HG02852 (cell line): Measurements from ENCODE around the gene PADI4.
"Not testable (repeated sequence)": the region's sequence is repeated elsewhere in the genome, so short reads cannot be mapped to it uniquely, and the experiment has no call there.

Experiments used
- ATAC-seq: cut with Tn5 transposase; IDR thresholded peaks from one replicate; pipeline ENCODE4 v1.9.1; 2021; ENCODE audit warnings: mild to moderate bottlenecking, moderate library complexity; ENCODE audit not compliant: unreplicated experiment

Gene PADI4

DNA sequence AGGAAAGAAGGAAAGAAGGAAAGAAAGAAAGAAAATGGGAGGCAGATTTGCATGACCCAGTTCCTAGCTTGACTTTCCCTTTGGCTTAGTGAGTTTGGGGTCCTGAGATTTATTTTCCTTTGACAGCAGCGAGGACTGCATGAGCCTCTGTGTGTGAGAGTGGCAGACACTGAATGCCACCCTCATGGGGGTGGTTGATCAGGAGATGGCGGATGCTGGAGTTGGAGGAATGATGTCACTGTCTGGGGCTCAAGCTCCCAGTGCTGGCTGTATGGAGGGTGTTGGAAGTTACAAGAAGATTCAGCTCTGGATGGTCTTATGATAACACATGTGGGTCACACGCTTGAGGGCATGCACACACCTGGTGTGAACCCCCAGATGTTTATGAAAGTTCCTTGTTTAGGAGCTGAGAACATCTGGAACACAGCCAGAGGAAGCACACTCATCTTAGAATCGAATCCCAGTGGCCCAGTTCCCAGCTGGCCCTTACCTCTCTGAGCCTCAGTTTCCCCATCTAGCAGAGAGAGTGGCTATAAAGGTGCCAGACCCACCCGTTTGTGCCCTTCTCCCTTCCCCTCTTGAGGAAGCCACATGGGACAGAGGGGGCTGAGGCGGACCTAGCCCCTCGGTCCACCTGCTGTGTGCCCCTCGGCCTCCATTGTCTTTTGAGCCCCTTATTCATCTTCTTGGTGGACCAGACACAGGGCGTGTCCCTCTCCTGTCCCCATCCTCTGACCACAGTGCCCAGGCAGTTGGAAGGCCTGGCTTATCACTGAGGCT lies 5.7 kb downstream of the PADI4 start:
- no peak for ATAC-seq

DNA sequence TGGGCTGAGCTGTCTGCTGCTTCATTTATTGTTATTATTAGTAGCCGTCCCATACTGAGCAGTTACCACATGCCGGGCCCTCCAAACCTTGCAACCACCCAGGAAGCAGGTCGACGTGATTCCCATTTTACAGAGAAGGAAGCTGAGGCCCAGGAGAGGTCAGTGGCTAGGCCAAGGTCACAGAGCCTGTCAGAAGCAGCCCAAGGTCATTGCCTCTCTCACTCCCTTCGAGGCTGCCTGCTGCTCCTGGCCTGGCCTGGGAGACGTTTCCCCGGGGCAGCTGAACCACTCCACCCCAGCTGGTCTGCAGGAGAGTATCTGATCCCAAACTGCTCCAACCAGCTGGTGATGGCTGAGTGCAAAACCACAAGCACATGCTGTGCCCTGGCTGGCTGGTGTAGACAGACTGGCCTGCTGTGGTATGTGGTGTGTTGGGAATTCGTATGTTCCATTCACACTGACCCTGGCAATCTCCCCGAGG lies 6.5 kb downstream of the PADI4 start:
- no peak for ATAC-seq

DNA sequence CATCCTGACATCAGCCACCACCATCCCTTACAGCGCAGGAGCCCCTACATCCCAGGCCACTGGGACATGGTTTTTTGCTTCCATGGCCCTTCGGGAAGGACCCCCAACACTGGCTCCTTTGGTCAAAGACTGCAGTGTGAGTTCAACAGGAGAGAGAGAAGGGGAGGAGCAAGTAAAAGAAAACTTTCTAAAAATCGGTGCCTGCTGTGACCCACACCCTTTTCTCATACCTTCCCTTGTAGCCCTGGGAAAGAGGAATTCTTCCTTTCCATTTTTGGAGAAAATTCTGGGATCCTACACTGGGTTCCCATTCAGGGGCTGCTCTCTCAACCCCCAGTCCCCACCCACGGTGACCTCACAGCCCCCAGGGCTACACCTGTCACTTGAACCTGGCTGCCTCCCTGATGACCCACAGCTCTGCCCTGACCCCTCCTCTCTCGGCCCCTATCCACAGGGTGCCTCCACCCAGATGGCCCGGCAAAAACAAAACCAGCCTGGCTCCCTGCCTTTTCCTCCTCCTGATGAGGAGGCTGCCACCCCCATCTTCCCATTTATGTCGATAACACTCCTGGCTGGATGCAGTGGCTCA lies 7.6 kb downstream of the PADI4 start:
- no peak for ATAC-seq

DNA sequence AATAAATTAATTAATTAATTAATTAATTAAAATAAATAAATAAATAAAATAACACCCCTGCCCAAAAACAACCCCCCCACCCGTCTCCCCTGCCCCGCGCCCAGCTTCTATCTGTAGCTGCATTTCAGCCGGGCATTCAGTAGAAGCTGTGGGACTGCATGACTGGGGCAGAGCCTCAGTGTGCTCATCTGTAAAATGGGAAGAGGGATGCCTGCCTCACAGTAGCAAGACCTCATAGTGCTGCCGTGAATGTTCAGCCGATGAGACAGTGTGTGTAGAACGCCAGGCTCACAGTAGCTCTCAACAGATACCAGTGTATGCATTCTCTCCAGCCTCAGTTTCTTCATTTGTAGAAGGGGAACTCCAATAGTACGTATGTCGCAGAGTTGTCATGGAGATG lies 8.7 kb downstream of the PADI4 start:
- ATAC-seq, result no peak

DNA sequence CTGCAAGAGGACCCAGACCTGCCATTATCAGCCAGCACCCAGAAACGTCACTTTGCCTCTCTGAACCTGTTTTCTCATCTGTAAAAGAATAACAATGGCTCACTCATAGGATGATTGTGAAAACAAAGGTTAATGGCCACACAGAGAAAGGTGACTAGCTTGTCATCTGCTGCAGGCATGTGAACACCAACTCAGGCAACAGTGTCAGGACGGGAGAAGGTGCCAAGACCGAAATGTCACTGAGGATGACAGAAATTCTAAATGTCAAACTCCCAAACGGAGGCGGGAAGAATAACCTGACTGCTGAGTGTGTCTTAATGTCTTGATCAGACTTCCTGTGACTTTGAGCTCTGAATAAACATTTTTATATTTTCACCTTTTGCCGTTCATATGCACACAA lies 10.3 kb downstream of the PADI4 start:
- ATAC-seq, result no peak

DNA sequence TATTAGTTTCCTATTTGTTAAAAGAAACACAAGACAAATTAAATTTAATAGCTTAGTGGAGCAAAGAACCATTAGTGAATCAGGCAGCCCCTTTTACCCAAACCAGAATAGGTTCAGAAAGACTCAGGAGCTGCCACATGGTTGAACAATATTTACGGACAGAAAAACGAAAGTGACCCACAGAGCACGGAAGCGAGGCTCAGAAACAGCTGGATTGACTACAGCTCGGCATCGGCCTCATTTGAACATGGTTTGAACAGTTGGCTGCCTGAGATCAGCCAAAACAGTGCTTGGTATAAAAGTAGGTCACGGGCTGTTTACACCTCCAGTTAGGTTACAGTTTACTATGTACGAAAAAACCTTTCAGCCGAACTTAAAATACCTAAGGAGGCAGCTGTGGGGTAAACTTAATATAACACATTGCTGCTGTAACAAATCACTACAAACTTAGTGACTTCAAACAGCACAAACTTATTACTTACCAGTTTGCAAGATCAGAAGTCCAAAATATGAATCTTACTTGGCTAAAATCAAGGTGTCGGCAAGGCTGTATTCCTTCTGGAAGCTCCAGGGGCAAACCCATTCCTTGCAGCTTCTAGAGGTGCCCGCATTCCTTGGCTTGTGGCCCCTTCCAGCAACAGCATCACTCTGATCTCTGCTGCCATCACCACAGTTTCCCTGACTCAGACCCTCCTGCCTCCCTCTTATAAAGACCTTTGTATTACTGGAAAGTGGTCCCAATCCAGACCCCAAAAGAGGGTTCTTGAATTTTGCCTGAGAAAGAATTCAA lies 11.8 kb downstream of the PADI4 start:
- no peak for ATAC-seq

DNA sequence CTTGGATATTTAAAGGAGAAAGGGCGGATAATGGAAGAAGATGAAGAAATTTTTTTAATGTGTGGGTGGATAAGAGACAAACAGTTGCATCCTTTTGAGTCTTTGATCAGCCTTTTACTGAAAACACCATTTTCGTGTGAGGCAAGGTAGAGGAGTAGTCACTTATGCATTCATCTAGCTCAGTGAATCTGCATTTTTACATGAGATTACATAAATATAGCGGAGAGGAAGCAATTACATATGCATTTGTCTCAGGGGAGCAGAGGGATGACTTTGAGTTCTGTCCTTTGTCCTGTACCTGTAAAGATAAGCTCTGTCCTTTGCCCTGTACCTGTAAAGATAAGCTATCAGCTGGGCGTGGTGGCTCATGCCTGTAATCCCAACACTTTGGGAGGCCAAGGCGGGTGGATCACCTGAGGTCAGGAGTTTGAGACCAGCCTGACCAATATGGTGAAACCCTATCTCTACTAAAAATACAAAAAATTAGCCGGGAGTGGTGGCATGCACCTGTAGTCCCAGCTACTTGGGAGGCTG lies 13.9 kb downstream of the PADI4 start:
- ATAC-seq, result not testable (repeated sequence)

DNA sequence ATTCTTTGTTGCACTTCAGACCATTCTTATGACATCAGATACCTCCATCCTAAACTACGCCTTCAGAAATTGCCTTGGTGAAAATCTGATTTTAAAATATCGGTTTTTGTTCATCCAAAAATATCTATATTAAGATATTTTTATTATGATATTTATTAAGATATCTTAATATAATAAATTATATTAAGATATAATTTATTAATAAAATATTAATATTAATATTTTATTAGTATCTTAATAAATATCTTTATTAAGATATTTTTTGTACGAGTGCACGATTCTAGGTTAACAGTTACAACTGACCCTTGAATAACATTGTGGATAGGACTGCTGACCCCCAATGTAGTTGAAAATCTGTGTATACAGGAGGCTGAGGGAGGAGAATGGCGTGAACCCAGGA lies 20.9 kb downstream of the PADI4 start:
- no peak for ATAC-seq

DNA sequence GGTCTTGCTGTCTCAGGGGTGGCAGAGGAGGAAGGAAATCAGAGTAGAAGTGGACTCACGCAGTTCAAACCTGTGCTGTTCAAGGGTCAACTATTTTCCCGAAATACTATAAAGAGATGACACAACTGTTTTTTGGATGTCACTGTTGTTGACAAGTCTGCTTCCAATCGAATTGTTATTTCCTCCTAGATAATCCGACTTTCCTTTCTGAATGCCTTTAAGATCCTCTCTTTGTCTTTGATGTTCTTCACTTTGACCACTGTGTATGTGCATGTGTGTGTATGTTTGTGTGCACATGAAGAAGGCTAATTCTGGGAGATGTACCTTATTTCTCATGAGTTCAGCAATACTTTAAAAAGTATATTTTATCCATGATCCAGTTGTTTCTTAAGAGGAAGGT lies 21.6 kb downstream of the PADI4 start:
- no peak for ATAC-seq

DNA sequence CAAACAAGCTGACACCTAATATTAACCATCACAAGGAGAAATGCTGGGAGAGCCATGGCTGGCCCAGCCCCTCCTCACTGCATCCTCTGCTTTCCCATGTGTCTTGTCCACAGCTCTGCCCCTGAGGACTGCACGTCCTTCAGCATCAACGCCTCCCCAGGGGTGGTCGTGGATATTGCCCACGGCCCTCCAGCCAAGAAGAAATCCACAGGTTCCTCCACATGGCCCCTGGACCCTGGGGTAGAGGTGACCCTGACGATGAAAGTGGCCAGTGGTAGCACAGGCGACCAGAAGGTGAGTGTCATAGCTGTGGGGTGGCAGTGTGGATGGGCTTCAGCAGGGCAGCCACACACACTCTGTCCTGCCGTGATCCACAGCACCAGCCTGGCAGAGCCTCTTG lies 22.9 kb downstream of the PADI4 start:
- ATAC-seq, result no peak

DNA sequence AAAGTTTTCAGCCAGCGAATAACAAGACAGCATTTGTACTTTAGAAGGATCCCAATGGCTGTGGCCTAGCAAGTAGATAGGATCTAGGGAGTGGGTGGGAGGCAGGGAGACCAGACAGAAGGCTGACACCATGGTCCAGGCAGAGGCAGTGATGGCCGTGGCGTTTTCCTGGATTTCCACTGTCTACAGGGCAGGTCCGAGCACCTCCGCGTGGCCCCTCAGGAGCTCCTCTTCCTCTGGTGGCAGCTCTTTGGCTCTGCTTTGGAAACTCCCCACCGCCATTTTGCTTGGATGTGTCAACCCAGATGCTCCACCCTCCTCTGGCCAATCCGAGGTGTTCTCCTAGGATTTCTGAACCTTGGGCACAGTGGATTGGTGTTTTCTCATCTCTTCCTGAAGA lies 25.1 kb downstream of the PADI4 start:
- ATAC-seq, result no peak

DNA sequence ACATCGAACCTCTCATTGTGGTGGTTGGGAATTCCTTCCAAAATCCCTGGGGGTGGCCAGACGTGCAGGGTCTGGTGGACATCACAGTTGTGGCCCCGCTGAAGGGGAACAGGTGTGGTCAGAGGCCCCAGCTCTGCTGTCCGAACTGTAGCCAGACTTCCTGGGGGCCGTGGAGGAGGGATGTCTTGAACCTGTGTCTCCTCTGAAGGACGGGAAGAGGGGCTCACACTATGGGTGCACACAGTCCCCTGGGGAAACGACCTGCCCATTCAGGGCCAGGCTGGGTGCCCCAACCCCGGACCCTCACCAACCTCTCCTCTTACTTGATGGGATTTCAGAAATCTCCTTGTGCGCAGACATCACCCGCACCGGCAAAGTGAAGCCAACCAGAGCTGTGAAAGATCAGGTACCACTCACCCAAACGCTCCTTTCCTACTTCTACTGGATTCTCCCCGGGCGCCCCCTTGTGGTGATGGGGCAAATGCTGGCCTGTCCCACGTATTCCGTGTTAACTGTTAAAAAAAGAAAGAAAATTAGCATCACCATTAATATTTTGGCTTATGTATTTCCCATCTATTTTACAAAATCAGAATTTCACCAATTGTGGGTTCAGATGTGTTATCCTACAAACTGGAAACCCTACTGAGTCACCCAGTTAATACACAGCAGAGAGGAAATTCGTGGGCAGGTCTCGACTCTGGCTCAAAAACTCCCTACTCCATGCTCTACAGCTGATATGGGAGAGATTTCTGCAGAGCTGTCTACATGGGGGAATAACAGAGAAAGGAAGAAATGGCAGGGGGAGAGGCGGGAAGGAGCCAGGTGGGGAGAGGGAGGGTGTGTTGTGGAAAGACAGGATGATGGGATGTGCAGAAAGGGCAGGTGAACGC lies 28.1 kb downstream of the PADI4 start:
- no peak for ATAC-seq

DNA sequence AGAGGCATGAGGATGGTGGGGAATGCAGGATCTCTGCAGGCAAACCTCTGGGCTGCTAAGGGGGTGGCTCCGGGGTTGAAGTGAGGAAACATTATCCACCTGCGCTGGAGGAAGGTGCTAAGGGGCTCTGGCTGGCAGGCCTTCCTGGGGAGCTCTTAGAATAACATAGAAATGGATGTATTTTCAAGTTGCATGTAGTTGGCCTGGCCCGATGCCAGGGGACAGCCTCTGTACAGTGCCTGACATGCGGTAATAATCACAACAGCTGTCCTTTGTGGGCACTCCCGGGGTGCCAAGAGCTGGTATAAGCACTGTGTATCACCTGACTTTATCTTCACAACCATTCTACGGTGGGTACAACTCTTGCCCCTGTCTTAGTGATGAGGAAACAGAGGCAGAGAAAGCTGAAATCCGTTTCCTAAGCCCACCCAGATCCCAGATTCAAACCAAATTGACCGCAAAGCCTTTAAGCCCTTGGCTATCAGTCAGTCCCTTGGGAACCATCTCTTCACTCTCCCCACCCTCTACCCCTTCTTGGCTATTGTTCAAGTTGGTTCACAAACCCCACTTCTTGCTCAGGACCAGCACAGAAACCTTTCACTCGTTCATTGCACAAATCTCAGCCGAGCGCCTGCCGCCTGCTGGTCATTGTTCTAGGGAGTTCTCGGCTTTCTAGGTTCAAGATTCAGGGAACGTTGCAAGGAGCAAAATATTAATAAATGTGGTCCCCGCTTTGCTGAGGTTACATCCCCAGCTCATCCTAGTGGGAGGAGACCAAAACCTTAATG lies 30.9 kb downstream of the PADI4 start:
- ATAC-seq, result no peak

DNA sequence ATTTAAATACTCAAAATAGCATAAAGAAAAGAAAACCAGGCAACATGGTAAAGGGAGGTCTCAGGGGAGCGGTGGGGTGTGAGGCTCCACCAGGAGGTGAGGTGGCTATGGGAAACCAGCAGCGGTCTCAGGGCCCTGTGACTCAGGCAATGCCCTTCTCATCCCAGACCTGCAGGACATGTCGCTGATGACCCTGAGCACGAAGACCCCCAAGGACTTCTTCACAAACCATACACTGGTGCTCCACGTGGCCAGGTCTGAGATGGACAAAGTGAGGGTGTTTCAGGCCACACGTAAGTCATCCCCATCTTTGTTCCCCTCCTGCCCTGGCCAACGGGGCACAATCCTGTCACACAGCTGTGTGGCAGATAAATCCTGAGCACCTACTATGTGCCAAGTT lies 31.5 kb downstream of the PADI4 start:
- no peak for ATAC-seq

DNA sequence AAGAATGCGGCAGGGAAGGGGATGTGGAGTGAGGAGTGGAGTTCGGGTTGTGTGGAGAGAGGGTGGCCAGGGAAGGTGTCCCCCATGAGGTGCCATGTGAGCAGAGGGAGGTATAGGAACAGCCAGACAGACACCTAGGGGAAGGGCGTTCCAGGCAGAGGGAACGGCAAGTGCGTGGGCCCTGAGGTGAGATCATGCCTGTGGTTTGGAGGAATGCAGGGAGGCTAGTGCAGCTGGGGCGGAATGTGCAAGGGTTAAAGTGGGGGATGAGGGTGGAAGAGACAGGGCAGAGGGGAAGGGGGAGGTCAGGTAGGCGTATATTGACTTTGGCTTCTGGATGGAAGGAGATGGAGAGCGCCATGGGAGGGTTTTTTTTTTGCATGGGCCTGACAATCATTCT lies 32.4 kb downstream of the PADI4 start:
- no peak for ATAC-seq

DNA sequence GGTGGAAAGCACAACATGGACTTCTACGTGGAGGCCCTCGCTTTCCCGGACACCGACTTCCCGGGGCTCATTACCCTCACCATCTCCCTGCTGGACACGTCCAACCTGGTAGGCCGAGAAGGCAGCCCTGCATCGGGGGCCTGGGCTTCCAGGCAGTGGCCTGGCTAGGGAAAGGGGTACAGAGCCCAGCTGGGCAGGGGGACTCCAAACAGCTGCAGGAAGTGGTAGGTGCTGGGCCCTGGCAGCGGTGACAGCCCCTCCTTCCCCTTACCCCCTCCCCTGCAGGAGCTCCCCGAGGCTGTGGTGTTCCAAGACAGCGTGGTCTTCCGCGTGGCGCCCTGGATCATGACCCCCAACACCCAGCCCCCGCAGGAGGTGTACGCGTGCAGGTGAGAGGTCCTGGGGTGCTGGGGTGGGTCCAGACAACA lies 34.0 kb downstream of the PADI4 start:
- no peak for ATAC-seq

DNA sequence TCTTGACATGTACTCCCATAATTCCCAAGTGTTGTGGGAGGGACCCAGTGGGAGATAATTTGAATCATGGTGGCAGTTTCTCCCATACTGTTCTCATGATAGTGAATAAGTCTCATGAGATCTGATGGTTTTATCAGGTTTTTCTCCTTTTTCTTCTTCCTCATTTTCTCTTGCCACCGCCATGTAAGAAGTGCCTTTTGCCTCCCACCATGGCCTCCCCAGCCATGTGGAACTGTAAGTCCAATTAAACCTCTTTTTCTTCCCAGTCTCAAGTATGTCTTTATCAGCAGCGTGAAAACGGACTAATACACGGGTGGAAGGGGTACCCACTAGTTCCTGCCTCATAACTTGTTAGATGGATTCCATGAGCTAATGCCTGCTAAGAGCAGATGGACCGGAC lies 37.5 kb downstream of the PADI4 start:
- ATAC-seq, result not testable (repeated sequence)

DNA sequence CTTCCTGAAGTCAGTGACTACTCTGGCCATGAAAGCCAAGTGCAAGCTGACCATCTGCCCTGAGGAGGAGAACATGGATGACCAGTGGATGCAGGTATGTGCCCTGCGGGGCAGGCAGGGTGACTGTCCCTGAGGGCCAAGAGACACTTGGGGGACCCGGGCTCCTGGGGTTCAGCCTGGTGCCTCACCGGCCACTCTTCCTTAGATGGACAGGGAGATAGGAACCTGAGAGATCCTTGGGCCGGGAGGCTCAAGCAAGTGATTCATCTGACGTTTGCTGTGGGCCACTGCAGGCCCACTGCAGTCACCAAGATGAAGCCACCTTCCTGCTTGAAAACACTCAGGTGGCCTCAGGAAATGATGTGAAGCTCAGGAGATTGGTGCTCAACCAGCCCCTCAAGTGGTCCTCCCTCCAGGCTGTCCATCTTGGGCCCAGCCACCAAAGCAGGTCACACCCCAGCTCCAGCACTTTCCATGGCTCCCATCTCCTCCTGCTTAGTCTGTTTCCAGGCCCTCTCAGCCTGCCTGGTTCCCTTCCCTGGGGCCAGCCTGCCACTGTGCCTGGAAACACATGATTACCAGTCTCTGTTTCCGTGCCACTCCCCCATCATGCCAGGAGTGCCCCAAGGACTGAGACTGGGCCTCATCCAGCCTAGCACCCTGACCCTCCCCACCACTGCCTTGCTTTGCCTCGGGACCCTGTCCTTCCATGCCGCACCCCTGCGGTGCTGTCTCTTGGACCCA lies 38.2 kb downstream of the PADI4 start:
- ATAC-seq, result no peak
